Transverse colon (tissue), 3 donors: ENCODE results near the gene FBXO15.

Experiments
- CTCF ChIP-seq, 5 experiments: fragments of 200-600 bp in 3 of 5; fragments of 450-650 bp in 2 of 5; sonication (generic) in 3 of 5; IDR thresholded peaks; 1 replicate in 2 of 5; 2 replicates in 3 of 5; pipeline ENCODE4 v1.5.1; 2016 to 2017; ENCODE audit warnings: antibody characterized with exemption in 5 of 5, inconsistent platforms in 3 of 5, mild to moderate bottlenecking in 2 of 5, moderate library complexity in 1 of 5
- EP300 ChIP-seq: sonication (generic); formaldehyde crosslinking; IDR thresholded peaks from one replicate; pipeline ENCODE4 v1.6.1; 2017; ENCODE audit warnings: antibody characterized with exemption, low read depth

DNA sequence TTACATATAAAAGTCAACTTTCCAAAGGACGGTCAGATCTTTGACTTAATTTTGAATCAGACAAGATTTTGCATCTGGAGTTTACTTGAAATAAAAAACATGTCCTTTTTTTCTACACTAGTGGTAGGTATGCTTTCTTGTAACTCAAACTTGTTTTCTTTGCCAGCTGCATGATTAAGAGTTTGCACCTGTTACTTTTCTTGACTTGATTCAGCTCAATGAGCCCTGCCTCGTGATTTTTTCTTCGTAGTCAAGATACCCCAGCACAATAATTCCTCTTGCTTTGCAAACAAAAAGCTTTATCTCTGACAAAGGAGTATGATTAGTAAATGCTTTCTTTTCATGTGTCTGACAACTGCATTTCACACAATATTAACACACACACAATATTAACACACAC, 82.3 kb downstream of the FBXO15 start:
- TF ChIP-seq CTCF (IDR thresholded peaks at IDR 0.05): no peak
- no peak for TF ChIP-seq EP300
